KG1 (cell line): ENCODE data around the gene MYH13.
"Not testable (repeated sequence)": the region's sequence is repeated elsewhere in the genome, so short reads cannot be mapped to it uniquely, and the experiment has no call there.

Source experiments
- DNase-seq: peaks from one replicate; lab custom pipeline; 2025; lab: John Stamatoyannopoulos, UW

The MYH13 gene

DNA sequence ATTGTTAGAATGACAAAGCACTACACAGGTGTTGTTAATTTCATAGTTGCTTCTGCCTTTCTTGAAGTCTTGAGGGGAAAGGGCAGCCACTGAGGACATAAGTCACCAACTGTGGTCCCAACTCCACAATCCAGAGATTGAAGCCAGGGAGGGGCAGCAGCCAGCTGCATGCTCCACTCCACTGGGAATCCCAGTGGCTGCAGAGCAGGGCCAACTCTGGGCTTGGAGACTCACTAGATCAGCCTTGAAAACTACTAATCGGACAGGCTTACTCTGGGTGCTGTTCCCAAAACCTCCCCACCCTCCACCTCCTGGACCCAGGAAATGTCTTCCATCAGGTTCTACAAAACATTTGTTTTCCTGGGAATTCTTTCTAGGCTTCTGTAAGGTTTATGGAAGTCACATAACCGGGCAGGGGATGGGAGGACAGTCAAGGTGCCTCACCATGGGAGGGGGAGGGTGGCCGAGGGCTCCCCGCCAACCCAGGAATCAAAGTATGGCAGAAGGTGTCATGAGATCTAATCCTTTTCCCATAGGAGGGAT is 68.0 kb downstream of the MYH13 start:
- no peak for DNase-seq

DNA sequence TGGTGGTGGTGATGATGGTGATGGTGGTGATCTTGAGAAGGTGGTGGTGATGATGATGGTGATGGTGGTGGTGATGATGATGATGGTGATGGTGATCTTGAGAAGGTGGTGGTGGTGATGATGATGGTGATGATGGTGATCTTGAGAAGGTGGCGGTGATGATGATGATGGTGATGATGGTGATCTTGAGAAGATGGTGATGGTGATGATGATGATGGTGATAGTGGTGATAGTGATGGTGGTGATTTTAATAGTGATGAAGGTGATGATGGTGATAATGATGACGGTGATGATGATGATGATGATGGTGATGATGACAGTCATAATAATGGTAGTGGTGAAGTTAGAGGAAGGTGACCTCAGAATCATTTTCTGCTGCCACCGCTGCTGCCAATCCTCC is 75.1 kb downstream of the MYH13 start:
- no peak for DNase-seq

DNA sequence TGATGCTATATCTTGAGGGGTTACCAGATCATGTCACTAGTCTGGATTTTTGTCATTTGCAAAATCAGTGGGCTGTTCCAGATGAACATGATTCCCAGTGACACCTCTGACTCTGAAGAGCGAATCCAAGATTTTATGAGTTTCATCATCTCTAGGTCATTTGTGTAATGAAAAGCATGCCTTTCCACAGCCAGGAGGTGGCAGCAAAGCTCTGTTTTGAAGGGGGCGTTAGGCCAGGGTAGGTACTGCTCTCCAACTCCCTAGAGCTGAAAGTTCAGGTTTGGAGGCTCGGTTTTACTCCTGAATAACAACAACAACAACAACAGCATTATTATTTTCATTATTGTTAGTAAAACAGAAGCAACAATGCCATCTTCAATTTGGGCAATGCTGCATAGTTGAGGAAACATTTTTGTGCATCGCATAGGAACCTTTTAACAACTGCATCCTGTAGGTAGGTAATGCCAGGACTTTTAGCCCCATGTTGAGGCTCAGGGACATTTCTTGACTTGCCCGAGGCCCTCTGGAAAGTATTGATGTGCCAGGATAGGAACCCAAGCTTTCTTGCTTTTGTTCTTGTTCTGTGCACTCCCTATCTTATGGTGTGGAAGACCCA is 77.0 kb downstream of the MYH13 start:
- DNase-seq: no peak

DNA sequence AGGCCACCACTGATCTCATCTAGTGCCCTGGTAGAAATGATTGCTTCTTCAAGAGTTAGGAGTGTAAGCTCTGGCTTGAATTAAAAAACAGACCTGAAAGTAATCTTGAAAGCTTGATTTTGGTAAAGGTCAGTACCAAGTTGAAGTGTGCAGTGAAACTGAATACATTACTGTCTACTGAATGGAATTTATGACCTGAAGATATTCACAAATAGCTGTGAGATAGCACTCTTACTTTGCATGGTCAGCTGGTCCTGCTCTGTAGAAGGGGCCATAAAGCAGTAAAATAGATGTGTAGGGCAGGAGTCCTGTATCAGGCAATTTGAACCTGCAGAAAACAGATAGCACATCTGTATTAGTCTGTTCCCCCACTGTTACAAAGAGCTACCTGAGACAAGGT is 78.6 kb downstream of the MYH13 start:
- no peak for DNase-seq

DNA sequence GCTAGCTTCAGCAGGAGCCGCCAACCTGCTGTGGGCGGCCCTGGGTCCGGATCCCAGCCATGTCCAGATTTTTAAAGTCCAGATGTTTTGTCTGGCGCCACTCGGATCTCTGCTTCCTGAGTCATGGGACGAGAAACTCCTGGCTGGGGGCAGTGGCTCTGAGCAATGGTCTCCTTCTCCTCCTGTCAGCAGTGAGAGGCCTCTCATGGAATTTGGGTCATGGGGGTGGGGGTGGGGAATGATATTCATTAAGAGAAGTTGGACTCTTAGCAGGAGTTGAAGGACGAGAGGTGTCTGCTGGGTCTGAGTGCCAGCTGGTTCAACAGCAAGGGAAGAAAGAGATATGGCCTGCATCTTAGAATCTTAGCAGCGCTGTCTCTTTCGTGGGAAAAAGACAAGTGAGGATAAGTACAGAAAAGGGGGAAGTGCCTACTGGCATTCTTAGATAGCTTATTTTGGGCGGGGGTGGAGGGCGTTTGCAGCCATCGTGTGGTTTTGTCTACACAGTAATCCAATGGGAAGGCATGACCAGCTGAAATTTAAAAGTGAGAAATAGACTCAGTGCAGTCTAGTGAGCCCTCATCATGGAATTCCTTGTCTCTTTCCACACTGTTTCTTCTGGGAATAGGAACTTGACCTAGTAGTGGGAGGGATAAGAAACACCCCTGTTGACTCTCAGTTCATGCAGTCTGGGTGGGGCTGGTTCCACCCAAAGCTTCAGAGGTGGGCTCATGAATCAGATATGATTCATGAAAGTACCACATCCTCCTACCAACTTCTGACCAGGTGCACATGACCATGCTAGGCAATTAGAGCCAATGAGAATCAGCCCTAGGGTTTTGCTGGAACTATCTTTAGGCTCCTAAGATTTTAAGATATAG is 80.5 kb downstream of the MYH13 start:
- no peak for DNase-seq

DNA sequence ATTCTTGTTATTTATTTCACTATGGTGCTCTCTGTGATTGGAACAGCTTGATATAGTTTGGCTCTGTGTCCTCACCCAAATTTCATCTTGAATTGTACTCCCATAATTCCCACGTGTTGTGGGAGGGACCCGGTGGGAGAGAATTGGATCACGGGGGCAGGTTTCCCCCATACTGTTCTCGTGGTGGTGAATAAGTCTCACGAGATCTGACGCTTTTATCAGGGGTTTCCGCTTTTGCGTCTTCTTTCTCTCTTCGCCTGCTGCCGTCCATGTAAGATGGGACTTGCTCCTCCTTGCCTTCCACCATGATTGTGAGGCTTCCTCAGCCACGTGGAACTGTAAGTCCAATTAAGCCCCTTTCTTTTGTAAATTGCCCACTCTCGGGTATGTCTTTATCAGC is 81.2 kb downstream of the MYH13 start:
- not testable (repeated sequence) for DNase-seq

DNA sequence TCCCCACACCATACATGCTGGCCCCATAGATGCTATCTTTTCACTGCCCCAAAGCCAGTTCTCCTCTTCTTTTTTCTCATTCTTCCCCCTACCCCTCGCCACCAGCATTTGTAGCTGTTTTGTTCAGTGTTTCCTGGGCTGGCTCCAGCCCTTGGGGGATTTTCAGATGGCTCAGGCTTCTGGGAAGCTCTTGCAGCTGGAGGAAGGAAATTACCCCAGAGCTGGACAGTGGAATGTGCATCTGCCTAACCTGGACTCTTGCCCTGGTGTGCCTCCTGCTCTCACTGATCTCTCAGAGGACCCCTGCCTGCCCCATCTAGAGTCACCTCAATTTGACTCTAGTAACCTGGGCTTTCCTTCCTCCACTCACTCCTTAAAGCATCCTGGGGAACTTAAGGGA is 82.8 kb downstream of the MYH13 start:
- DNase-seq: no peak

DNA sequence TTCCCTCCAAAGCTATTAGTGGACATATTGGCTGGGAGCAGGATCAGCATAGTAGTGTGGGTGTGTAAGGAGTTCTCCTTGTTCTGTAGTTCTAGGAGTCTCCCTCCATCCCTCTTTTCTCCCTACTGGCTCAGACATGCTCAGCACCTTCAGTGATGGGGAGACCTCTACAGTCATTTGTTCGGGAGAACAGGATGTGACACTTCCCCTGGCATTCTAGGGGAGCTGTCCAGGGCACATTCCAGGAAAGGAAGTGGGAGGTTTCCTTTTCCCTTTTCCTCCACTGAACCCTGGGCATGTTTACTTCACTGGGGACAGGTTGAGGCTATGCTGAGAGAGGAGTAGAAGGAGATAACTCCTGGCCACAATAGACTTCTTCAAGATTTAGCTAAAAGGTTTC is 86.5 kb downstream of the MYH13 start:
- DNase-seq: no peak

DNA sequence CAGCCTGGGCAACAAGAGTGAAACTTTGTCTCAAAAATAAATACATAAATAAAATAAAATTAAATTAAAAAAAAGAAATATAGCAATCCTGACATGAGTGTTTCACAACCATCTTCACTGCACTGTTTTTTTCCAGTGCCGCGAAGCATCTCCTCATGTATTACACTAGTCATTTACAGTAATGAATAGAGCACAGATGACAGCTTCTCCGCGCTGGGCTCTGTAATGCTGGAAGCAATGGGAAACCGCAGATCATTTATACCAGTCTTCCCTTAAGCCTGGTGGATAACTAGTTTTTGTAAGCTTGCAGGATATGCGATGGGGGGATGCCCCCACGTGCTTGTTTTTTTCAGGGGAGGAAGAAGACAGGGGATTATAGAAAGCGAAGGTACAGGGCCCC is 86.9 kb downstream of the MYH13 start:
- no peak for DNase-seq

DNA sequence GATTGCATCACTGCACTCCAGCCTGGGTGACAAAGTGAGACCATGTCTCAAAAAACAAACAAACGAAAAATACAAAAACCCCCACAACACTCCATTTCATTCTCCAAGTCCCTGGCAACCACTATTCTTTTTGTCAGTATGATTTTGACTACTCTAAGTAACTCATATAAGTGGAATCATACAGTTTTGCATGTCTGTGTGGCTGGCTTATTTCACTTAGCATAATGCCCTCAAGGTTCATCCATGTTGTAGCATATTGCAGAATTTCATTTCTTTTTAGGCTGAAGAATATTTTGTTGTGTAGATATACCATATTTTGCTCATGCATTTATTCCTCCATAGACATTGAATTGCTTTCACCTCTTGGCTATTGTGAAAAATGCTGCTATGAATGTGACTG is 92.7 kb downstream of the MYH13 start:
- DNase-seq: no peak

DNA sequence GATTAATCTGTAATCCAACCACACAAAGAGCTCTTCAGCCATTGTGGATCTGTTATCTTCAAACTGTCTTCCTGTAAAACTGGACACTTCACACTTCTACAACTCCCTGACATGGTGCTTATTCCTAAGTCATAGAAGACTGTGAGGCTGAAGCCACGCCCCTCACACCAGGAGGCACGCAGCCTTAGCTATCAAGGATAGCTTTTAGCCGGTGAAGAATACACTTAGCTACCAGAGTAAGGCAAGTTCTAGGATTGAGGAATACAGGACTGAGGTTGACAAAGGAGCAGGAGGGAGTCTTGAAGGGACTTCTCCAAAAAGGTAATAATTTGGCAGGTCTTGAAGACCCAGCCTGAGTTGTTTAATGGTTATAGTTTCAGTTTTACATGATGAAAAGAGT is 94.6 kb downstream of the MYH13 start:
- DNase-seq: no peak

DNA sequence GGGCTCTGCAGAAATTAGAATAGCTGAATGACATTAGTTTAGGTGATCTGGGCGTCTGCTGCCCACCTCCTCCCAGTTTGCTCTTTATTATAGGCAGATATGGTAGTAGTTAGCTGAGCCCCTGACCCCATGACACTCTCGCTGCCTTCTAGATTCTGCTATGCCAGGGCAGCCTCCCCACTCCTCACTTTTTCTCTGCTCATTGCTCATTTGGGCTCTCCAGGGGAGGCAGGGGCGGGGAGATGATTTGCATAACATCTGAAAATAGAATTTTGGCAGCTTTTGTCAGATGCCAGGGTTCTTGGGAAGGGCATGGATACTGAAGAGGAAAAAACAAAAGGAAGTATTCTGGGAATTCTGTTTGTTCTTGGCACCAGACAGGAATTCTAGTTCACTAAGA is 96.4 kb downstream of the MYH13 start:
- DNase-seq: no peak

DNA sequence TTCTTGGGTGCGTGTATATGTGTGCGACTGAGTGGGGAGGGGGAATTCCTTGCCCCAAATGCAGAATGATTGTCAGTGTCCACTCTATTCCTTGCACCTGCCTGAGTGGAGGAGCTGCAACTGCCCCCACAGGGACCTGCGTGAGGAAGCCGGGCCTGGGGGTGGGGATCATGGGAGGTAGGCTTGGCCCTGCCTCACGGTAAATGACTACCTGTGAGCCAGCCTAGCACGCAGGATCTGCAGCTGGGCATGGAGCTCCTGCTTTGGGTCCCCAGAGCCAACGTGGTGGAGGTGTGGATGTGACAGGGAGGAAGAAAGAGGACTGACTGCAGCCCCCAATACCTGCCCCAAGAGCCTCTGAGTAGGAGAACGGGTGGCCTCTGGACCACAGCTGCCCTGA is 97.4 kb downstream of the MYH13 start:
- DNase-seq: no peak

DNA sequence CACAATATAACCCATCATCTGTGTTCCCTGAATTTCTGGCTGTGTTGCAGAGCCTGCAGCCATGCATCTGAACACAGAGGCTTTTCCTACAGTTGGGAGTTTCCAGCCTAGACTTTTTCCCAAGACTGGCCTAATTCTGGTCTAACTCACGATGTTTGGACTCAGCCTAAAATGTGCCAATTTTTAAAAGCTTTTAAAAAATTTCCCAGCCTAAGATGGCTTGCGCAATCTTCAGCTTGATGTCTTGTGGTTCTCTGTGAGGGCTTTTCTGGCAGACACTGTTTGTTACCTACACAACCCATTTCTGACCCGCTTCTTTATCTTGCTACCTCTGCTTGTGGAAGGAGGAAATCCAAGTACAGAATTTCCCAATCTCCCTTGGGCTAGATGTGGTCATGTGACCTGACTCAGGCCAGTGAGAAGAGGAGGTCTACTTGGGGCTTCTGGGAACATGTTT is 101.7 kb downstream of the MYH13 start:
- DNase-seq: no peak

DNA sequence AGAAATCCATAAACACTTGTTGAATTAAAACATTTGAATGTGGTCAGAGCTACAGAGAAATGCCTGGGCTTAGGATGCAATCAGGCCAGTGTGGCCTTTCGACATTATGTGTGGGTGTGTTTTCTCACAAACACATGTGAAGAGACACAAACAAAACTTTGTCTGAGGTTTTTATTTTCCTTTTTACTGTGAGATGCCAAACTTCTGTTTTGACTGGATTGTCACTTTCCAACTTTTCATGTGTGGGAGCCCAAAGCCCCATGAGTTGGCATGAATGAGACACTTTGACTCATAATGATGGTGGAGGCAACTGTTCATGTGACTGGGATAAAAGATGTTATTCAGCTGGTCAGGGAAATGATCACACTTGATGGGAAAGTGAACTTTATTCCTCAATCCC is 102.5 kb downstream of the MYH13 start:
- DNase-seq: no peak

DNA sequence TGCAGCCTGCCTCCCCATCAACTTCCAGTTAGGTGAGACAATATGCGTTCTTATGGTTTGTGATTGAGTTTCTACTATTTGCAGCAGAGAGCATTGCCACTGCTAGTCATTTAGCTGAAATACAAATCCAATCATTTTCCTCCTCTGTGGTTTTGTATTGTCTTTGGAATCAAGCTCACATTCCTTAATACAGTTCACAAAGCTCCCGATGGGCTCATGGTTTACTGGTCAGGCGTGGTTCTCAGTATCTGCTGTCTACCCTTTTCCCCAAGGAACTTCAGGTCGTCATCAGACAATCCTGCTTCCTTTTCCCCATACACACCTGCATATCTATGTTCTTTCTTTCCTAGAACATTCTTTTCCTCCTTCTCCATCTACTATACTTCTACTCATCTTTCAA is 104.8 kb downstream of the MYH13 start:
- DNase-seq: no peak

DNA sequence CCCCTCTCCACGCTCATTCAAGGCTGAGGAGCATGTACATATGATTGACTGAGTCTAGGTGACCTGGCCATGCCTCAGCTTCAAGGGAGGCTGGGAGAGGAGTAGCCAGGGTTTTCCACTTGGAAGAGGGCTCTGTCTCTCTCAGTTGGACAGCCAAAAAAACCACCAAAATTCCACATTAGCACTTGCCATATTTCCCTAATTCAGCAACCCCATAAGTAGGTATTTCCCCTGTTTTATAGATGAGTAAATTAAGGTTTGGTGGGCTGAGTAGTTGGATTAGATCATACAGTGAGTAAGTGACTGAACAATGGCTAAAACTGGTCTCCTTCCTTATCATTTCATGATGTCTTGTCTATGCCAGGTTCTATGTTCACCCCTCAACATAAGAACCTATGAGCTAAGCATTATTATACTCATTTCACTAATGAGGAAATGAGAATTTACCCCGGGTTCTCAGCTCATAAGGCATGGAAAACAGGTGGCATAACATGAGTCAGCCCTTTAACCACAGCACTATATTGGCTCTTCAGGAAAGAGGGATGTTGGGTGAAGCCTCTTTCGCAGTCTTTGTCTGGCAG is 106.4 kb downstream of the MYH13 start:
- DNase-seq: no peak

DNA sequence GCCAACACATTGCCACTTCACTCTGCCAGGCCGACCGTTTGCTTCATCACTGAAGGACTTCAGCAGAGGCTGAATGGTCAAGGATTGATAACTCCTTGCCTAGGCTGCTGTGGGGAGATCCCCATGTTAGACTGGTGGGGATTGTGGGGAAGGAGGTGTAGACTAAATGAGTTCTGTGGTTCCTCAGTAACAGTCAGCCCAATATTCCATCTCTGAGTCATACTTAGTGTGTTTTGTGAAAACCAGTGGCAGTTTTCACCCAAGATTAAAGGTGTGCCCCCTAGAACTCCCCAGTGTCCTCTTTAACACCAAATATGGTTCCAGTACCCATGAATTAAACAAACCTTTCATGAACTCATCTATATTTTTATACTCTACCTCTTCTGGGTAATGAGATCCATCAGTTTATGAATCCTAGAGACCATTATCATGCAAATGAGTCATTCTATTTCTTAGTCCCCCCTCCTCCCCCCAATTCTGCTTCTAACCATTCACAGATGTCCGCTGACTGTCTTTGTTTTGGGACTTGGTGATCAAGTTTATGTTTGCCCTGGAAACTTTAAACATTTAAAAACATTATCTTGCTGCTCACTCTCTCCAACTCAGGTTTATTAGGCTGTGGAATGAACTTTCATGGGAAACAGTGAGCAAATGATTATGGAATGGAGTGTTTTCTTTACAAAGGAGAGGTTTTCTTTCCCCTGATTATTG is 107.6 kb downstream of the MYH13 start:
- no peak for DNase-seq

DNA sequence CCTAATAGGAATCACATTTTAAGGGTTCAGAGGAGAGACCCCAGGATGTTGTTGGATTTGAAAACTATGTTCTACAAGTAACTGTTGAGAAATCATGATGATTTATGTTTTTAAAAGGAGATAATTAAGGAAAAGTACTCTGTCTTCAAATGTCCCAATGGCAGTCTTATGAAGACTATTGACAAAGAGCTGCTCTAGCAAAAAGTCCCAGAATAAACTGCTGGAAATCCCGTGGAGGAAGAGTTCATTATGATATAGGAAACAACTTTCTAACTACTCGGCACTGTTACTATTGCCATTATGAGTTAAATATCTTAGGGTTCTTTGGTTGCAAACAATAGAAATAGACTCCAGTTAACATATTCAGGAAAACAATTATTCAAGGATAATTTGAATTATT is 108.8 kb downstream of the MYH13 start:
- no peak for DNase-seq

DNA sequence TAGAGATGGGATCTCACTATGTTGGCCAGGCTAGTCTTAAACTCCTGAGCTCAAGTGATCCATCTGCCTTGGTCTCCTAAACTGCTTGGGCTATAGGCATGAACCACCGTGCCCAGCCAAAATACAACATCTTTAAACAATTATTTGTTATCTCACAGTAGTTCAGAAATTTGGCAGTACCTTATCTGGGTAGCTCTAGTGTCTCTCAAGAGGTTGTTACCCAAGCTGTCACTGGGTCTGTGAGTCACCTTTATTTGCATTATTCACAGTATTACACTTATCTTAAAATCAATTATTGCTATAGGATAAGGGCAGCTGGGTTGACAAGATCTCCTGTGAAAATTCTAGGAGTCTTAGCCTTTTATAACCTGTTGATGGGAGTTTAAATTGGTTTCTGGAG is 110.4 kb downstream of the MYH13 start:
- no peak for DNase-seq

DNA sequence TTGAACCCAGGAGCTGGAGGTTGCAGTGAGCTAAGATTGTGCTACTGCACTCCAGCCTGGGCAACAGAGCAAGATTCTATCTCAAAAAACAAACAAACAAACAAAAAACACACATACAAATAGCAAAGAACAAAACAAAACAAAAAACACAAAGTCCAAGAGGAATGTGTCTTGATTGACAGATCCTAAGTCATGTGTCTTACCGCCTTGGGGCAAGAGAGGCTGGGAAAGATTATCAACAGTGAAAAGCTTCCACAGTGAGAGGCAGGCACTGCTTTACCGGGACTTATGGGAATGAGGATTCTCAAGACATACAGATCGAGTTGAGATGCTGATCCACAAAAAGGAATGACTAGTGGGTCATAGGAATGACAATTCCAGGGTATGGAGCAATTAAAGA is 111.7 kb downstream of the MYH13 start:
- no peak for DNase-seq

DNA sequence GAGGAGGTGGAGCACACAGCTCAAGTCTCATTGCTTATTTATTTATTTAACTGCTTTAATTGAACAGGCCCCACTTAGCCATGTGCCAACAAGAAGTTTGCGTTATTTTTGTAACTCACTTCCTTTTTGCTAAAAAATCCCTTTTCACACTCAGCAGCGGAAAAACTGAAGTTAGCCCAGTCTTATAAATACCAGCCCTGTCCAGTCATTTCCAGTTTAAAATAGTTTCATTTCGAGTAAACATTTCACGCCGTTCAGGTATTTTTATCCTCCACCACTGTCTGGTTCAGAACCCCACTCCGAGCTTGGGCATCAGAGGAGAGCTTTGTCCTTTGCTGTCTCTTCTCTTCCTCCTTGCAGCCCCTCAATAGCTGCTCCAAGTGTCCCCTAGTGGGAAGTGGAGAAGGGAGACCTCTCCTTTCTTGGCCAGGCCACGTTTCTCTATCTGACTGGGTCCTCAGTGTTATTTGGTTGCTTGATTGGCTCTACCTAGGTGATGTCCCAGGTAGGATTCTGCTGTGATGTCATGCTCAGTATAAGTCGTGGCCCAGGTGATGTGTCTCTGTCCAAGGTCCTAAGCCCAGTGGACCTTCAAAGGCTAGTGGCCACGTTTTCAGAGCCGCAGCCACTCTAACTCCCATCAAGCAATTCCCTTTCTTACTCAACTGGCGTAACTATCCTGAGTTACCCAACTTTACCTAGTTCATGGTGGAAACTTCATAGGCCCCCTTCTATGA is 121.4 kb downstream of the MYH13 start:
- DNase-seq: no peak
